NCI-H2196 treated with DMSO at 0.1 percent for 48 hours (cell line): ENCODE measurements around the gene VWA7.

Source experiments
- DNase-seq: peaks from one replicate; lab custom pipeline; 2025; ENCODE audit not compliant: unreplicated experiment; lab: John Stamatoyannopoulos, UW

VWA7 gene

GRCh38 chr6:31760790-31761189 is 16.3 kb downstream of the VWA7 start:
- DNase-seq, result no peak

- no peak for DNase-seq
Observed at GRCh38 chr6:31758281-31758680, 18.8 kb downstream of the VWA7 start.

DNA sequence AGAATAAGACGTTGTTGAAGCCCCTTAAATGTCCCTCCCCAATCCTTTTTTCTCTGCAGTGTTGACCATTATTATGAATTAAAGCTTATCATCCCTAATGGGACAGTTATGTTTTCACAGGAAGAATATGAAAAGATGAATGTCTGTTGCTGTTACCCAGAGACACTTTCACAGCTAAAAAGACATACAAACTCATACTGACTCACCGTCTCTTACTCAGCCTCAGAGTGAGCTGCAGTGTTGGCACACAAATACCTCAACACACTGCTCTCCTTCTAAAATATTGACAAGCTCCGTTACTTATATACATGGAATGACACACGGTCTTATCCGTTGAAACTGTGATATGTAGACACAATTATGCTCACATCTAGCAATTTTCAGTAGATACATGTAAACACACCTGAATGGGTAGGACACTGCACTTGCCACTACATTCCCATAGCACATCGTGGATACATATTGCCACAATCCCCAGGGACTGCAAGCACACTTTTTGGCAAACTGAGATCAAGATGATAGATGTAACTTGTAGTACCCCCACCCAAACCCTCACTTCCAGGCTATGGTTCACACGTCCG is 24.3 kb downstream of the VWA7 start:
- no peak for DNase-seq

DNA sequence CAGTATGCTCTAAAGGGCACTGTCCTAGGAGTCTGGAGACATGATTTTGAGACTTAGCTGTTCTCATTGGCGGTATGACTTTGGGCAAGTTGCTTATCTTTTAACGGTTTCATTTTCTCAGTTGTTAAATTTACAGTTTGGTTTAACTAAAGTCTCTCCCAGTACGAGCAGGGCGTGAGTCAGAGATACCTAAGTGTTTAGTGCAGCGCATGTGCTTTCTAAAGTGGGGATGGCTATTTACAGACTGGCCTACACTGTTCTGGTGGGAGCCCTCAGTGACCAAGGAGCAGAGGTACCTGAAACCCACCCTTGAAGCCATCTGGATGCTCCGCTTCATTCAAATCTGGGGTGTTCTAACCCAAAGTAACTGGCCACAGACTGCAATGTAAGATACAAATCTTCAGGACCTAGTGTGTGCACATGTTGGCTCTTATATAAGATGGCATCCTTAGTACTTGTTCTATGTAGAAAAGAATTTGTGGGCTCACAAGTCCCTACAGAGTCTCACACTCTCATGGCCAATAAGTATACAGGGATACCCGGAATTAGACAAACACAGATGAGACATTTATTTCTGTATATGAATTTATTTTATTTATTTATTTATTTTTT is 26.6 kb downstream of the VWA7 start:
- DNase-seq, result no peak

GRCh38 chr6:31749301-31750036 is 27.7 kb downstream of the VWA7 start:
- DNase-seq, result no peak

GRCh38 chr6:31744422-31744821 is 32.7 kb downstream of the VWA7 start:
- no peak for DNase-seq

DNA sequence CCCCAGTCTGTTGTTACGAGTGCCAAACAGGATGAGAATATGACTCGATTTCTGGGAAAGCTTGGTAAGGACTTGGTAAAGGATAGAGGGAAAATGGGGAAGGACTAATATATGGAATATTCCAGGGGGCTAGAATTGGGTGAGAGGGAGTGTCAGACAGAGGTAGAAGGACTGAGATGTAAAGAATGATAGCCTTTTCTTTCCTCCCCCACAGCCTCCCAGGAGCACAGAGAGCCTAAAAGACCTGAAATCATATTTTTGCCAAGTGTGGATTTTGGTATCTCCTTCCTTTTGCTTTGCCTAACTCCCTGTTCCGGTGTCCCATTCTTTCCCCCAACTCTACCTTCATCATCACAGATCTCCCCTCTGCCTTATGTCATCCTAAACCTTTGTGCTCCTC is 34.2 kb downstream of the VWA7 start:
- no peak for DNase-seq

- no peak for DNase-seq
Observed at GRCh38 chr6:31741815-31742214, 35.3 kb downstream of the VWA7 start.

- no peak for DNase-seq
Observed at GRCh38 chr6:31740397-31741223, 36.5 kb downstream of the VWA7 start.

DNA sequence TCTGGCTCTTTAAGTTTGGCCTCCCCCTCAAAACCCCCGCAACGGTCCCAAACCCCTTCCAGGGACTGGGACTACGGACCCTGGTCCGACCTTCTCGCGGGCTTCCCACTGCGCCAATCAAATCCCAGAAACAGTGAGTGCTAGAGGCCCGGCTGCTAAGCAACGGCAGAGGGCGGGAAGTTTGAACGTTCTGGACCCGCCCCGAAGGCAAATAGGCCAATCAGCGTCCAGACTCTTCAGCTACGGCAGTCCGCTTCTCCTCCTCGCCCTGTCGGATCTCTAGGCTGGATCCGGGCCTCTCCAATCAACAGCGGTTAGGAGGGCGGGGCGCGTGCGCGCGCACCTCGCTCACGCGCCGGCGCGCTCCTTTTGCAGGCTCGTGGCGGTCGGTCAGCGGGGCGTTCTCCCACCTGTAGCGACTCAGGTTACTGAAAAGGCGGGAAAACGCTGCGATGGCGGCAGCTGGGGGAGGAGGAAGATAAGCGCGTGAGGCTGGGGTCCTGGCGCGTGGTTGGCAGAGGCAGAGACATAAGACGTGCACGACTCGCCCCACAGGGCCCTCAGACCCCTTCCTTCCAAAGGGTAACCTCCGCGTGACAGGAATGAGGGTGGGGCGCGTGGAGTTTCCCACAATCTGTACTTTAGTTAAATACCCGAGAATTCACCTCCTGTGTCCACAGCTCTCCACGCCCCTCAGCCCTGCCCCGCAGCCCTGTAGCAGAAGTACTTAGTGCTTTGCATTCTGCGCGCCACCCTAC is 37.3 kb downstream of the VWA7 start, which contains the start of gene MSH5:
Gene MSH5, plus strand, starts transcription at position 367 of the 758 bp plus-strand sequence. CDS start 462 bp downstream, outside the sequence.
- peak; percentile 99 for DNase-seq

DNA sequence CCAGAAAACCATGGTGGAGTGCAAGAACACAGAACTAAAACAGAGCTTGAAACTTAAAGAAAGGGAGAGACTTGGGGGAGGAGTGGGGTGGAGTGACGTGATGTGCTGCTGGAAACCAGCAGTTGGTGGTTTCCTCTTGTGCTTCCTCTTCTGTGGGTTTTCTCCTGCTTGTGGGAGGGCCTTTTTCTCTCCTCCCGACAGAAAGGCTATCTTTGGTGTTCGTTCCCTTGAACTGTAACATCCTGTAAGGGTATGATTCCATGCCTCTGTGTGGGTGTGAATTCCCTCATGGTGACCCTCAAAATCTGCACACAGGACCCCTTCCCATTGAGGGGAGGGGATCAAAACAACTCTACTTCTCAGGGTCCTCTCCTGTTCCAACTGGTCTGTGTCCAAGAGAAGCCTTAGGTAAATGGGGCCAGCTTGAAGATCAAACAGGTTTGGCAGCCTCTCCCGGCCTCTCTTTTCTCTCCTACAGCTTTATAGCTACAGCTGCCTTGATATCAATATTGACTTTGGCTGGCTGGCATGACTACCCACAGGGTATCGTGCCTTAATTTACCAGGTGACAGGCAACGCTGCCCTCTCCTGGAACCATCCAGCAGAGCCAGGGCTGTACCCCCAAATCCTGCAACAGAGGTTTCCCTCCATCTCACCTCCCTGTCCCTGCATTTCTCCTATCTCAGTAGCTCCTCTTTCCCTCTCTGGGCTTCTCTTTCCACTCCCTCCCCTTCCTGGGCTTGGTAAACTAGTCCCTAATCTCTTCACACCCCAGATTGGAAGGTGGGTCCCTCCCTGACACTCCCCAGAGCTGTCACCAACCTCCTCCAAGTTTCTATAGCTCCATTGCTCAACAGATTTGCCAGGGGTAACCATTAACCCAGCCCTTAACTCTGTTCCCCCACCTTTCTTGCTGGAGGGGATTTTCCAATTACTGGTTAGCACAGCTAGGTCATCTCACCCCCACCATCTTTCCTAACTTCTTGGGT is 38.8 kb downstream of the VWA7 start:
- peak; percentile 80 for DNase-seq

GRCh38 chr6:31737315-31737990 is 39.7 kb downstream of the VWA7 start:
- no peak for DNase-seq

DNA sequence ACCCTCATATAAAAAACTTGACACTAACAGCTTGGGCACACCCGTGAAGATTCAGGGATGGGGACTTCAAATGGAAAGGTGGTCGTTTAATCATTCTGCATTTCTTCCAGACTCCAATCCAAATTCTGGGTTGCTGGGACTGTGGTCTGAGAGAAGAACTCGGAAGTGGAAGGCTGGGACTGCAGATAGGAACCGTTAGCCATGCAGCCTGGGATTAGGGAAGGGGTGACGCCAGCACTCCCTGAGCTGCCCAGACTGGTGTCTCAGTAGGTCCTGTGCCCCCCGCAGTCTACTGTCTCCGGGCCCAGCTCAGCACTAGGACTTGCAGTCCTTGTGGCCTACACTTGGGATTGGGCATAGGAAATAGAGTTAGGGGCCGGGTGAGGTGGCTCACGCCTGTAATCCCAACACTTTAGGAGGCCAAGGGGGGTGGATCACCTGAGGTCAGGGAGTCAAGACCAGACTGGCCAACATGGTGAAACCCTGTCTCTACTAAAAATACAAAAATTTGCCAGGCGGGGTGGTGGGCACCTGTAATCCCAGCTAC is 40.3 kb downstream of the VWA7 start:
- no peak for DNase-seq

DNA sequence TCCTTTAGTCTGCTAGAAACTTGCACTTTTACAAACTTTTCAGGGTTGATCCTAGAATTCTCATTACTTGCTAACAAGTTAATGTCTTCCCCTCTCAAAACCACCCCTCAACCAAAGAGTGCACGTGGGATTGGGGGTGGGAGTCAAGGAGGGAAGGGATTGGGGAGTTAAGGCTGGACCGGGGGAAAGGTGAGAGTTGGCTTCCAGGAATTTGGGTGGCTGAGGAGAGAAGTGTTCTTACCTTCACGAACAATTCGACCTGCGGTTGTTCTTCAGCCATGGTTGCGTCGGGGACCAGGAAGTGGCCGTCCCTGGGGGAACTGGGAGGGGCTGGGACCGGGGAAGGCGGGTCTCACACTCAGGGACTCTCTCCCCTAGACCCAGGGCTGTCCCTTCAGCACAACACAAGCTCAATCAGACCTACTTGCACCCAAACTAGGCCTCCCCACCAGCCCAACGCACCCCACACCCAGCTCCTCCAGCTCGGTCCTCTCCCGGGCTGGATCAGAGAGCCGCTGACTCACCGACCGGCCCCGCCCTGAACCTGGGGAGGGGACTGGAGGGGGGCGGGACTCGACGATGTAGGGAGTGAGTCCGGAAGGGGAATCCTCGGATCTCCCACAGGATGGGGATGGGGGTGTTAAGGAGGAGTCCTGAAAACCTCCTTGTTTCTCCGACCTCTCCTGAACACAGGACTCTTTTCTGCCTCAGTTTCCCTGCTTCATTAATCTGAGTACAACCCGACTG is 40.9 kb downstream of the VWA7 start, which contains the start of gene CLIC1:
Gene CLIC1, minus strand, starts transcription at position 510 of the 747 bp plus-strand sequence. Its CDS starts 230 bp downstream, at position 280.
- peak; percentile 59 for DNase-seq

DNA sequence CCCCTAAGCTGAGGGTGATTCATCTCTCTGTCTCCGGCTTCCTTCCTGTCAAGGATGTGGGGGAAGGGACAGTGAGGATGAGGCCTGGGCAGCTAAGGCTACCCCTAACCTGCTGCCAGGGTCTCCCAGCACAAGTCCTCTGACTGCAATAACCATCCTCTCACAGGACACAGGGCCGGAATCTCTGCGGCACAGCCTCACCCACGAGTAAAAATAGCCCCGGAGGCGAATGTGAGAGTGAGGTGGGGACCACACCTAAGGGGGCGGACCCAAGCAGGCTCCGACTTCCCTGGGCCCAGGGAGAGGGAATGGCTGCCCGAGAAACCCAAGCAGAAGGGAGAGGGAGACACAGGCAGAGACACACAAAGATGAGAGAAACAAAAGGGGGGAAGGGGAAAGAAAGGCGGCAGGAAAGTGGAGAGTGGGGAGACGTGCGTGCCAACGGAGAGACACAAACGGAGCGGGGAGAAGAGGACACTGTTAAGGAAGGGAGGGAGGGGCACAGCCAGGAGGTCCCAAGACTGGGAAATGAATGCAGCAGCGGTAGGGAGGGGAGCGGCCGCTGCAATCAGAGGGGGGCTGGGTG is 42.2 kb downstream of the VWA7 start:
- DNase-seq, result no peak

GRCh38 chr6:31734247-31734820 is 42.8 kb downstream of the VWA7 start:
- DNase-seq, result no peak

GRCh38 chr6:31733734-31734133 is 43.4 kb downstream of the VWA7 start:
- DNase-seq, result no peak
